Tibial nerve (tissue), 4 donors: Measurements from ENCODE around the gene FAM124B. TPM values are rescaled to one million over a fixed set of nuclear protein-coding genes. Genes with fewer than 3 reads are reported as not detected.
A peak's percentile ranks its signal among the peaks of the same experiment; 100 is the strongest.

ENCODE experiments used
- DNase-seq, 2 donors: peaks; one replicate each; pipeline ENCODE4 v3.0.0-alpha.2; 2019; ENCODE audit warnings: low spot score in 2 of 2
- H3K27ac ChIP-seq, 4 donors: fragments of 200-600 bp; sonication (generic) in 3 of 4; one replicate each; pipeline ENCODE4 v1.5.1; 2017 to 2019; ENCODE audit warnings: mild to moderate bottlenecking in 1 of 4
- H3K27me3 ChIP-seq, 2 donors: fragments of 200-600 bp; sonication (generic) in 1 of 2; one replicate each; pipeline versions ENCODE4 v1.5.1 to v1.6.0; 2017 to 2019
- H3K36me3 ChIP-seq, 3 donors: fragments of 200-600 bp; sonication (generic); one replicate each; pipeline ENCODE4 v1.5.1; 2018 to 2019
- H3K4me1 ChIP-seq, 4 donors: fragments of 200-600 bp; sonication (generic) in 3 of 4; one replicate each; pipeline ENCODE4 v1.5.1; 2017 to 2019
- H3K4me3 ChIP-seq, 4 donors: fragments of 200-600 bp; sonication (generic) in 3 of 4; one replicate each; pipeline ENCODE4 v1.5.1; 2017 to 2019; ENCODE audit warnings: mild to moderate bottlenecking in 1 of 4, moderate library complexity in 1 of 4
- H3K9me3 ChIP-seq, 4 donors: fragments of 200-600 bp; sonication (generic) in 3 of 4; one replicate each; pipeline ENCODE4 v1.5.1; 2017 to 2019
- EP300 ChIP-seq, 2 donors: sonication (generic); formaldehyde crosslinking; IDR thresholded peaks; one replicate each; pipeline ENCODE4 v1.6.1; 2017; ENCODE audit warnings: antibody characterized with exemption in 2 of 2, mild to moderate bottlenecking in 1 of 2
- POLR2A ChIP-seq, 2 donors: fragments of 450-650 bp; IDR thresholded peaks; one replicate each; pipeline ENCODE4 v1.6.1; 2017; ENCODE audit warnings: antibody characterized with exemption in 2 of 2, mild to moderate bottlenecking in 2 of 2, moderate library complexity in 2 of 2
- WGBS, 2 donors: methylation state at CpG; one replicate each; pipeline ENCODE4 v1.1.5; 2018; 5-methylcytosine and 5-hydroxymethylcytosine counted together
- total RNA-seq, 4 donors: library from RNA; depleted of rRNA; stranded (reverse); fragments of >200 nt; gene quantifications; one replicate each; pipeline ENCODE4 v1.1.0, GENCODE V29; 2016
- TF ChIP-seq, protein P1 (sequence below), 5 experiments: fragments of 200-600 bp in 3 of 5; fragments of 450-650 bp in 2 of 5; sonication (generic) in 3 of 5; IDR thresholded peaks; one replicate each; pipeline ENCODE4 v1.5.1; 2016 to 2019; ENCODE audit warnings: antibody characterized with exemption in 5 of 5, mild to moderate bottlenecking in 3 of 5, moderate library complexity in 2 of 5

Gene FAM124B
- total RNA-seq, 4 donors from 2014 or later = 0.84 to 12.3 (median 5.9) TPM

- Histone ChIP-seq H3K36me3 (no peaks in the 10 kb centered on the region), H3K4me1 (peaks cover 0 to 3% (median 0%) of the 10 kb centered on the region in 4 donors), H3K27me3 (no peaks in the 10 kb centered on the region), H3K4me3 (no peak overlapping the region), H3K9me3 (no peaks in the 10 kb centered on the region), H3K27ac (no peak overlapping the region)
- WGBS, 2 donors = 88 to 99% methylated on average over 5 of the region's 5 CpGs
- DNase-seq = no peak
- TF ChIP-seq, protein P1, sequence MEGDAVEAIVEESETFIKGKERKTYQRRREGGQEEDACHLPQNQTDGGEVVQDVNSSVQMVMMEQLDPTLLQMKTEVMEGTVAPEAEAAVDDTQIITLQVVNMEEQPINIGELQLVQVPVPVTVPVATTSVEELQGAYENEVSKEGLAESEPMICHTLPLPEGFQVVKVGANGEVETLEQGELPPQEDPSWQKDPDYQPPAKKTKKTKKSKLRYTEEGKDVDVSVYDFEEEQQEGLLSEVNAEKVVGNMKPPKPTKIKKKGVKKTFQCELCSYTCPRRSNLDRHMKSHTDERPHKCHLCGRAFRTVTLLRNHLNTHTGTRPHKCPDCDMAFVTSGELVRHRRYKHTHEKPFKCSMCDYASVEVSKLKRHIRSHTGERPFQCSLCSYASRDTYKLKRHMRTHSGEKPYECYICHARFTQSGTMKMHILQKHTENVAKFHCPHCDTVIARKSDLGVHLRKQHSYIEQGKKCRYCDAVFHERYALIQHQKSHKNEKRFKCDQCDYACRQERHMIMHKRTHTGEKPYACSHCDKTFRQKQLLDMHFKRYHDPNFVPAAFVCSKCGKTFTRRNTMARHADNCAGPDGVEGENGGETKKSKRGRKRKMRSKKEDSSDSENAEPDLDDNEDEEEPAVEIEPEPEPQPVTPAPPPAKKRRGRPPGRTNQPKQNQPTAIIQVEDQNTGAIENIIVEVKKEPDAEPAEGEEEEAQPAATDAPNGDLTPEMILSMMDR (IDR thresholded peaks at IDR 0.05) = no peak
- TF ChIP-seq EP300 (IDR thresholded peaks at IDR 0.05) = no peak
- no peak for TF ChIP-seq POLR2A (IDR thresholded peaks at IDR 0.05)
Observed at GRCh38 chr2:224416656-224417360, 14.9 kb upstream of the FAM124B start.

DNA sequence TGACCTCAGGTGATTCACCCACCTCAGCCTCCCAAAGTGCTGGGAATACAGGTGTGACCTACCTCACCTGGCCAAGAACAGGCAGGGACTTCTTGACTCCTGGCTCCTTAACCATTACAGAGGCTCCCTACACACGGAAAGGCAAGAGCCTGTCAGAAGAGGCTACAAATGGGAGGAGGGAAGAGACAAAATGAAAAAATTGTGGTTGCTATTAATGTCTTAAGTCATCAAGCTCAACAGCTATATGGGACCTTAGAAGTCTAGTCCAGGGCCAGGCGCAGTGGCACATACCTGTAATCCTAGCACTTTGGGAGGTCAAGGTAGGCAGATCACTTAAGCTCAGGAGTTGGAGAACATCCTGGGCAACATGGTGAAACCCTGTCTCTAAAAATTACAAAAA lies 11.5 kb upstream of the FAM124B start:
- WGBS, 2 donors = 91 to 96% methylated on average over 2 of the region's 2 CpGs
- Histone ChIP-seq H3K9me3 (no peaks in the 10 kb centered on the region), H3K4me1 (peaks cover 0 to 3% (median 0%) of the 10 kb centered on the region in 4 donors), H3K36me3 (no peaks in the 10 kb centered on the region), H3K27me3 (no peaks in the 10 kb centered on the region), H3K4me3 (no peak overlapping the region), H3K27ac (no peak overlapping the region)
- no peak for TF ChIP-seq POLR2A (IDR thresholded peaks at IDR 0.05)
- TF ChIP-seq EP300 (IDR thresholded peaks at IDR 0.05) = no peak
- TF ChIP-seq, protein P1 (IDR thresholded peaks at IDR 0.05) = no peak
- DNase-seq = no peak

- TF ChIP-seq, protein P1 (IDR thresholded peaks at IDR 0.05) = no peak
- no peak for TF ChIP-seq POLR2A (IDR thresholded peaks at IDR 0.05)
- TF ChIP-seq EP300 (IDR thresholded peaks at IDR 0.05) = no peak
- no peaks in the 10 kb centered on the region for H3K27me3 ChIP-seq
- H3K4me3 ChIP-seq = no peak overlapping the region
- H3K36me3 ChIP-seq = no peaks in the 10 kb centered on the region
- peaks cover 0 to 3% (median 0%) of the 10 kb centered on the region in 4 donors for H3K4me1 ChIP-seq
- 58 to 61% methylated on average over 18 of the region's 18 CpGs for WGBS, 2 donors
- peak overlapping the region in 2 of 4 donors; percentile 7 to 52 for H3K27ac ChIP-seq
- H3K9me3 ChIP-seq = no peaks in the 10 kb centered on the region
- no peak for DNase-seq
Observed at GRCh38 chr2:224412141-224413015, 10.5 kb upstream of the FAM124B start.

DNA sequence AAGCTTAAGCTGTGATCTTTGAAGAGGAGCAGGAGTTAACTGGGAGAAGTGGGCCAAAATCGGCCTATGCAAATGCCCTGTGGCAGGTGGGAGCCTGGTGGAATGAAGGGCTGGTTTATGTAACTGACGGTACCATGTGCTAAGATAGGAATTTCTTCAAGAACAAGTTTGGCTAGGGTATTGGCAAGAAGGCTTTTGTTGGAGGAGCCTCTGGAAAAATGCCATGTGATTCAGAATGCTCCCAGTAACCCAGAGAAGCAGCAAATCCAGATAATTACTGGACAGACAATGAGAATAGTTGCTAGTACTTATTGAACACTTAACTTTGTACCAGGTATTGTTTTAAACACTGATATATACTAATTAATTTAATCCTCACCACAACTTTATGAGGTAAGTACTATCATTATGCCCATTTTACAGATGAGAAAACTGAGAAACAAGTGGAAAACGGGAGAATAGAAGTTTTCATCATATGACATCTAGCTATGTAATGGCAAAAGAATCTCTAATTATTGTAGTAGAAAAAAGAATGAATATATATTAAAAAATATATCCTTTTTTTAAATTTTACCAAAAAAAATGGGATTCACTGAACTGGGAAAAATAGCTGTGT lies 9.1 kb upstream of the FAM124B start:
- Histone ChIP-seq H3K9me3 (peaks cover 0 to 2% (median 0%) of the 10 kb centered on the region in 4 donors), H3K27me3 (no peaks in the 10 kb centered on the region), H3K36me3 (no peaks in the 10 kb centered on the region), H3K4me3 (no peak overlapping the region), H3K27ac (no peak overlapping the region), H3K4me1 (peaks cover 0 to 3% (median 0%) of the 10 kb centered on the region in 4 donors)
- 76 to 87% methylated on average over 3 of the region's 3 CpGs for WGBS, 2 donors
- no peak for DNase-seq
- TF ChIP-seq EP300 (IDR thresholded peaks at IDR 0.05) = no peak
- TF ChIP-seq, protein P1 (IDR thresholded peaks at IDR 0.05) = no peak
- no peak for TF ChIP-seq POLR2A (IDR thresholded peaks at IDR 0.05)
